Measurements from ENCODE around the gene LDB3. TPM values are rescaled to one million over a fixed set of nuclear protein-coding genes. Genes with fewer than 3 reads are reported as not detected.

LDB3 gene
- total RNA-seq, 1 donor from 2014 or later: 4.7 TPM

- no peak for DNase-seq (ENCODE audit: extremely low spot score in 2 of 2)
- intact Hi-C loops (cut with DNase I): no loop called here
These were observed 10.0 kb upstream of the LDB3 start for GRCh38 chr10:86658261-86658741.

GRCh38 chr10:86658751-86659150 is 9.6 kb upstream of the LDB3 start:
- H3K27ac ChIP-seq: no peak overlapping the region
- TF ChIP-seq CTCF (IDR thresholded peaks at IDR 0.05) (no peak), POLR2A (IDR thresholded peaks at IDR 0.05) (no peak), POLR2AphosphoS5 (IDR thresholded peaks at IDR 0.05; ENCODE audit: insufficient read depth in 1 of 2, low read depth in 1 of 2) (no peak)
- H3K36me3 ChIP-seq: no peaks in the 10 kb centered on the region
- no peaks in the 10 kb centered on the region for H3K4me1 ChIP-seq
- no peak for DNase-seq (ENCODE audit: extremely low spot score in 2 of 2)
- no peaks in the 10 kb centered on the region for H3K9me3 ChIP-seq
- H3K27me3 ChIP-seq: no peaks in the 10 kb centered on the region
- H3K4me3 ChIP-seq: no peak overlapping the region
- intact Hi-C loops (cut with DNase I): no loop called here

More at GRCh38 chr10:86658261-86658741, 10.0 kb upstream of the LDB3 start:
- Histone ChIP-seq H3K27ac (no peak overlapping the region), H3K9me3 (no peaks in the 10 kb centered on the region), H3K27me3 (no peaks in the 10 kb centered on the region), H3K36me3 (no peaks in the 10 kb centered on the region), H3K4me1 (no peaks in the 10 kb centered on the region), H3K4me3 (no peak overlapping the region)
- TF ChIP-seq CTCF (IDR thresholded peaks at IDR 0.05) (no peak), POLR2A (IDR thresholded peaks at IDR 0.05) (no peak), POLR2AphosphoS5 (IDR thresholded peaks at IDR 0.05; ENCODE audit: insufficient read depth in 1 of 2, low read depth in 1 of 2) (no peak)

- H3K27ac ChIP-seq: no peak overlapping the region
- H3K9me3 ChIP-seq: no peaks in the 10 kb centered on the region
- H3K4me3 ChIP-seq: no peak overlapping the region
- no peak for TF ChIP-seq POLR2AphosphoS5 (IDR thresholded peaks at IDR 0.05; ENCODE audit: insufficient read depth in 1 of 2, low read depth in 1 of 2)
- TF ChIP-seq CTCF (IDR thresholded peaks at IDR 0.05): no peak
- TF ChIP-seq POLR2A (IDR thresholded peaks at IDR 0.05): no peak
- intact Hi-C loops (cut with DNase I): no loop called here
- H3K36me3 ChIP-seq: no peaks in the 10 kb centered on the region
- DNase-seq (ENCODE audit: extremely low spot score in 2 of 2): no peak
- no peaks in the 10 kb centered on the region for H3K27me3 ChIP-seq
- H3K4me1 ChIP-seq: no peaks in the 10 kb centered on the region
These were observed 9.1 kb upstream of the LDB3 start for GRCh38 chr10:86659161-86659691.

- TF ChIP-seq CTCF (IDR thresholded peaks at IDR 0.05): no peak
- no peak for TF ChIP-seq POLR2A (IDR thresholded peaks at IDR 0.05)
- no peak for TF ChIP-seq POLR2AphosphoS5 (IDR thresholded peaks at IDR 0.05; ENCODE audit: insufficient read depth in 1 of 2, low read depth in 1 of 2)
- no peaks in the 10 kb centered on the region for H3K27me3 ChIP-seq
- DNase-seq (ENCODE audit: extremely low spot score in 2 of 2): no peak
- no peak overlapping the region for H3K27ac ChIP-seq
- H3K4me1 ChIP-seq: peaks cover 4% of the 10 kb centered on the region
- no peaks in the 10 kb centered on the region for H3K36me3 ChIP-seq
- H3K9me3 ChIP-seq: no peaks in the 10 kb centered on the region
- intact Hi-C loops (cut with DNase I): no loop called here
- no peak overlapping the region for H3K4me3 ChIP-seq
These were observed 8.4 kb upstream of the LDB3 start for GRCh38 chr10:86659721-86660453.
